Measurements from ENCODE around the gene POLDIP2.

Gene POLDIP2

DNA sequence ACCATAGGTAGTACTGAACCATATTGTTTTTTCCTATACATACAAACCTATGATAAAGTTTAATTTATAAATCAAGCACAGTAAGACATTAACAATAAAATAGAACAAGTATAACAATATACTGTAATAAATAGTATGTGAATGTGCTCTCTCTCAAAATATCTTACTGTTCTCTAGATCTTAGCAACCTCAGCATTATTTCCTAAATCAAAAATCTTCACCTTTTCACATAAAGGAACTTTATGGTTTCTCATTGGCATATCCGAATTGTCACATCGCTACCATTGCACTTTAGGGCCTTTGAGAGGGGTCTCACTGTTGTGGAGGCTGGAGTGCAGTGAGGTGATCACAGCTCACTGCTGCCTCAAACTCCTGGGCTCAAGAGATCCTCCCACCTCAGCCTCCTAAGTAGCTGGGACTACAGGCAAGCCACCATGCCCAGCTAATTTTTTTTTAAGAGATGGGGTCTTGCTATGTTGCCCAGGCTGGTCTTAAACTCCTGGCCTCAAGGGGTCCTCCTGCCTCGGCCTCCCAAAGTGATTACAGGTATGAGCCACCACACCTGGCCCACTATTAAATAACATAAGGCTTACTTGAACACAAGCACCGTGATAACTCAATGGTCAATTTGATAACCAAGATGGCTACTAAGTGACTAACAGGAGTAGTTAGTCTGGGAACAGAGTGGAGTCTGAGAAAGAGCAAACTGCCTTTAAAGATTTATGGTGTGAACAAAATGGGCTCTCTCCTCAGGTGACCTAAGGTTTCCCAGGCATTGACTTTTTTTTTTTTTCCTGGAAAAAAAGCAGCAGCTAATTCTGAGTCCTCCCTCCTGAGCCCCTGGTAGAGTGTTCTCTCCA lies 41.3 kb downstream of the POLDIP2 start:
- no peak for DNase-seq

DNA sequence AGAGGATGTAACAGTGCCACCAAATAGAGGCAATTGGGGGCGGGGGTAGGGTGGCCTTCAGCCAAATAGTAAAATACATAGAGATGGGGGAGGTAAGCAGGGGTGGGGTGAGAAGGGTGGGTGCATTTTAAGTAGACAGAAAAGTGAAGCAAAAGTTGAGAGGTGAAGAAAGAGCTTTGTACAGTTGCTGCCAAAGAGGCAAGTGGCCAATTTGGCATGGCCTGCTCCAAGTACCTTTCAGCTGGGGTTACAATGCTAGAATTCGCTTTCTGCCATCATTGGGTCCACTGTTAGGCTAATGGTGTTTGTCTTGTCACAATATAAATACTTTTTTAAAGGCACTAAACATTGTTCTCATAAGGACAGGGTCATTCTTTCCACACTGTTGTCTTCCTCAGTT lies 43.5 kb downstream of the POLDIP2 start:
- no peak for DNase-seq

DNA sequence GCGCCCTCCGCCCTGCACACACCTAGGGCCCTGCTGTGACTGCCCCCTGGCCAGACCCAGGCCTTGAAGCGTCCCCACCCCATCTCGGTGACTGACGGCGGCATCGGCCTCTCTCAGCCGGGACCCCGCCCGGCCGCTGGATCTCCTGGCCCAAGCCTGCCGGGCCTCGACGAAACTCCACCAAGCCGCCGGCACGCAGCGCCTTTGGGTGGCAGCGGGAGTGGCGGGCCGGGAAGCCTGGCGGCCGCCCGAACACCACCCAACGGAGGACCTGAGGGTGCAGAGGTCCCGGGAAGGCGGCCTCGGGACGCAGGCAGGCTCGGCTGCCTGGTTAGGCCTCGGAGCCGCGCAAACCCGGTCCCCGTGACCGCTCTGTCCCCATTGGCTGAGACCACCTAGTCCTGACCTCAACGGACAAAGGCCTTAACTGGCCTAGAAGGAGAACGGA lies 50.3 kb downstream of the POLDIP2 start:
- DNase-seq = no peak

DNA sequence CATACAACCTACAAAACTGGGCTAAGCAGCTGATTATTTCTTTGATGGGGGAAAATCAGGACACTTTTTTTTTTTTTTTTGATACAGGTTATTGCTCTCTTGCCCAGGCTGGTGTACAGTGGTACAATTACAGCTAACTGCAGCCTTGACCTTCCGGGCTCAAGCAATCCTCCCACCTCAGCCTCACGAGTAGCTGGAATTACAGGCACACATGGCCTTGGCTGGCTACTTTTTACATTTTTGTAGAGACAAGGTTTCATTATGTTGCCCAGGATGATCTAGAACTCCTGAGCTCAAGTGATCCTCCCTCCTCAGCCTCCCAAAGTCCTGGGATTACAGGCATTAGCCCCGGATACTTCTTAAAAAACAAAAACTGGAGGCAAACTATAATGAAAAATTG lies 58.9 kb downstream of the POLDIP2 start:
- no peak for DNase-seq

Measured in NCI-H1105 (cell line).